ENCODE data around the gene ACAD8.

GRCh38 chr11:134242376-134242775, 11.0 kb upstream of the ACAD8 start:
- TF ChIP-seq PATZ1 (CRISPR knock-in tag; IDR thresholded peaks at IDR 0.05; ENCODE audit: borderline replicate concordance), result no peak
- TF ChIP-seq ARNTL (CRISPR knock-in tag; IDR thresholded peaks at IDR 0.05; ENCODE audit: borderline replicate concordance, low read depth), result no peak
- no peak for TF ChIP-seq ZC3H10 (CRISPR knock-in tag; IDR thresholded peaks at IDR 0.05)
- TF ChIP-seq ZFP30 (CRISPR knock-in tag; IDR thresholded peaks at IDR 0.05), result no peak
- TF ChIP-seq, protein P1, sequence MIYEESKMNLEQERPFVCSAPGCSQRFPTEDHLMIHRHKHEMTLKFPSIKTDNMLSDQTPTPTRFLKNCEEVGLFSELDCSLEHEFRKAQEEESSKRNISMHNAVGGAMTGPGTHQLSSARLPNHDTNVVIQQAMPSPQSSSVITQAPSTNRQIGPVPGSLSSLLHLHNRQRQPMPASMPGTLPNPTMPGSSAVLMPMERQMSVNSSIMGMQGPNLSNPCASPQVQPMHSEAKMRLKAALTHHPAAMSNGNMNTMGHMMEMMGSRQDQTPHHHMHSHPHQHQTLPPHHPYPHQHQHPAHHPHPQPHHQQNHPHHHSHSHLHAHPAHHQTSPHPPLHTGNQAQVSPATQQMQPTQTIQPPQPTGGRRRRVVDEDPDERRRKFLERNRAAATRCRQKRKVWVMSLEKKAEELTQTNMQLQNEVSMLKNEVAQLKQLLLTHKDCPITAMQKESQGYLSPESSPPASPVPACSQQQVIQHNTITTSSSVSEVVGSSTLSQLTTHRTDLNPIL (CRISPR knock-in tag; IDR thresholded peaks at IDR 0.05; ENCODE audit: low read depth), result no peak
- TF ChIP-seq RARB (CRISPR knock-in tag; IDR thresholded peaks at IDR 0.05), result no peak
- no peak for TF ChIP-seq POU6F1 (CRISPR knock-in tag; IDR thresholded peaks at IDR 0.05; ENCODE audit: borderline replicate concordance, low read depth)
- TF ChIP-seq, protein P2, sequence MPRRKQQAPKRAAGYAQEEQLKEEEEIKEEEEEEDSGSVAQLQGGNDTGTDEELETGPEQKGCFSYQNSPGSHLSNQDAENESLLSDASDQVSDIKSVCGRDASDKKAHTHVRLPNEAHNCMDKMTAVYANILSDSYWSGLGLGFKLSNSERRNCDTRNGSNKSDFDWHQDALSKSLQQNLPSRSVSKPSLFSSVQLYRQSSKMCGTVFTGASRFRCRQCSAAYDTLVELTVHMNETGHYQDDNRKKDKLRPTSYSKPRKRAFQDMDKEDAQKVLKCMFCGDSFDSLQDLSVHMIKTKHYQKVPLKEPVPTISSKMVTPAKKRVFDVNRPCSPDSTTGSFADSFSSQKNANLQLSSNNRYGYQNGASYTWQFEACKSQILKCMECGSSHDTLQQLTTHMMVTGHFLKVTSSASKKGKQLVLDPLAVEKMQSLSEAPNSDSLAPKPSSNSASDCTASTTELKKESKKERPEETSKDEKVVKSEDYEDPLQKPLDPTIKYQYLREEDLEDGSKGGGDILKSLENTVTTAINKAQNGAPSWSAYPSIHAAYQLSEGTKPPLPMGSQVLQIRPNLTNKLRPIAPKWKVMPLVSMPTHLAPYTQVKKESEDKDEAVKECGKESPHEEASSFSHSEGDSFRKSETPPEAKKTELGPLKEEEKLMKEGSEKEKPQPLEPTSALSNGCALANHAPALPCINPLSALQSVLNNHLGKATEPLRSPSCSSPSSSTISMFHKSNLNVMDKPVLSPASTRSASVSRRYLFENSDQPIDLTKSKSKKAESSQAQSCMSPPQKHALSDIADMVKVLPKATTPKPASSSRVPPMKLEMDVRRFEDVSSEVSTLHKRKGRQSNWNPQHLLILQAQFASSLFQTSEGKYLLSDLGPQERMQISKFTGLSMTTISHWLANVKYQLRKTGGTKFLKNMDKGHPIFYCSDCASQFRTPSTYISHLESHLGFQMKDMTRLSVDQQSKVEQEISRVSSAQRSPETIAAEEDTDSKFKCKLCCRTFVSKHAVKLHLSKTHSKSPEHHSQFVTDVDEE (CRISPR knock-in tag; IDR thresholded peaks at IDR 0.05), result no peak
- TF ChIP-seq, protein P3, sequence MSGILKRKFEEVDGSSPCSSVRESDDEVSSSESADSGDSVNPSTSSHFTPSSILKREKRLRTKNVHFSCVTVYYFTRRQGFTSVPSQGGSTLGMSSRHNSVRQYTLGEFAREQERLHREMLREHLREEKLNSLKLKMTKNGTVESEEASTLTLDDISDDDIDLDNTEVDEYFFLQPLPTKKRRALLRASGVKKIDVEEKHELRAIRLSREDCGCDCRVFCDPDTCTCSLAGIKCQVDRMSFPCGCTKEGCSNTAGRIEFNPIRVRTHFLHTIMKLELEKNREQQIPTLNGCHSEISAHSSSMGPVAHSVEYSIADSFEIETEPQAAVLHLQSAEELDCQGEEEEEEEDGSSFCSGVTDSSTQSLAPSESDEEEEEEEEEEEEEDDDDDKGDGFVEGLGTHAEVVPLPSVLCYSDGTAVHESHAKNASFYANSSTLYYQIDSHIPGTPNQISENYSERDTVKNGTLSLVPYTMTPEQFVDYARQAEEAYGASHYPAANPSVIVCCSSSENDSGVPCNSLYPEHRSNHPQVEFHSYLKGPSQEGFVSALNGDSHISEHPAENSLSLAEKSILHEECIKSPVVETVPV (CRISPR knock-in tag; IDR thresholded peaks at IDR 0.05), result no peak
- no peak for TF ChIP-seq PPARA (CRISPR knock-in tag; IDR thresholded peaks at IDR 0.05; ENCODE audit: borderline replicate concordance)
- no peak for TF ChIP-seq ESRRG (CRISPR knock-in tag; IDR thresholded peaks at IDR 0.05)

Data from SK-N-SH treated with all-trans-retinoic acid at 6 μM for 48 hours (cell line).